HepG2 (cell line): Measurements from ENCODE around the gene ZCCHC8. TPM values are rescaled to one million over a fixed set of nuclear protein-coding genes. Genes with fewer than 3 reads are reported as not detected.

Experiments used
- AKNA ChIP-seq: sonication (generic); formaldehyde crosslinking; IDR thresholded peaks from 2 replicates; pipeline ENCODE4 v1.4.0; 2020; ENCODE audit warnings: missing genetic modification reagents, borderline replicate concordance
- ARNT ChIP-seq: fragments of 450-650 bp; IDR thresholded peaks from 2 replicates; pipeline ENCODE4 v1.6.1; 2017
- FOXM1 ChIP-seq: sonication (generic); formaldehyde crosslinking; IDR thresholded peaks from 2 replicates; pipeline ENCODE4 v1.5.0; 2020; ENCODE audit warnings: missing genetic modification reagents
- GPN1 ChIP-seq: sonication (generic); formaldehyde crosslinking; IDR thresholded peaks from 2 replicates; pipeline ENCODE4 v1.5.1; 2020; ENCODE audit warnings: missing genetic modification reagents, borderline replicate concordance
- HHEX ChIP-seq: IDR thresholded peaks from 2 replicates; pipeline ENCODE4 v1.6.1; 2016; ENCODE audit warnings: control low read depth
- IKZF5 ChIP-seq: IDR thresholded peaks from 2 replicates; pipeline ENCODE4 v1.6.1; 2018; ENCODE audit warnings: missing genetic modification reagents, mild to moderate bottlenecking, missing compliant biosample characterization
- PREB ChIP-seq: sonication (generic); formaldehyde crosslinking; IDR thresholded peaks from 2 replicates; pipeline ENCODE4 v1.4.0; 2020; ENCODE audit warnings: missing genetic modification reagents
- RCOR2 ChIP-seq: IDR thresholded peaks from 2 replicates; pipeline ENCODE4 v1.6.1; 2016; ENCODE audit warnings: missing biosample characterization, missing genetic modification reagents
- RFX3 ChIP-seq: IDR thresholded peaks from 2 replicates; pipeline ENCODE4 v1.6.1; 2016; ENCODE audit warnings: missing biosample characterization, missing genetic modification reagents
- RNF219 ChIP-seq: sonication (generic); formaldehyde crosslinking; IDR thresholded peaks from 2 replicates; pipeline ENCODE4 v1.5.0; 2020; ENCODE audit warnings: mild to moderate bottlenecking, missing genetic modification reagents
- TAF15 ChIP-seq: fragments of 200-400 bp; formaldehyde crosslinking; IDR thresholded peaks from one replicate; pipeline ENCODE4 v1.6.1; 2018; ENCODE audit warnings: mild to moderate bottlenecking, low read depth, low read length; ENCODE audit not compliant: poor library complexity, severe bottlenecking
- ZBTB7A ChIP-seq: sonication (generic); formaldehyde crosslinking; IDR thresholded peaks from 2 replicates; pipeline ENCODE4 v1.8.0; 2022; ENCODE audit warnings: mild to moderate bottlenecking, missing genetic modification reagents
- ZC3H13 ChIP-seq: sonication (generic); formaldehyde crosslinking; IDR thresholded peaks from 2 replicates; pipeline ENCODE4 v1.8.1; 2023; ENCODE audit warnings: mild to moderate bottlenecking, missing genetic modification reagents, moderate library complexity
- ZMYM4 ChIP-seq: sonication (generic); formaldehyde crosslinking; IDR thresholded peaks from 2 replicates; pipeline ENCODE4 v1.8.1; 2023; ENCODE audit warnings: mild to moderate bottlenecking, missing genetic modification reagents
- ZNF12 ChIP-seq: sonication (generic); formaldehyde crosslinking; IDR thresholded peaks from 2 replicates; pipeline ENCODE4 v1.5.0; 2020; ENCODE audit warnings: missing genetic modification reagents
- ZNF383 ChIP-seq: sonication (generic); formaldehyde crosslinking; IDR thresholded peaks from 2 replicates; pipeline ENCODE4 v1.4.0; 2020; ENCODE audit warnings: missing genetic modification reagents, mild to moderate bottlenecking, borderline replicate concordance
- ZNF501 ChIP-seq: sonication (generic); formaldehyde crosslinking; IDR thresholded peaks from 2 replicates; pipeline ENCODE4 v1.5.1; 2020; ENCODE audit warnings: mild to moderate bottlenecking, moderate library complexity, missing genetic modification reagents
- ZNF660 ChIP-seq: sonication (generic); formaldehyde crosslinking; IDR thresholded peaks from 2 replicates; pipeline ENCODE4 v1.5.1; 2020; ENCODE audit warnings: mild to moderate bottlenecking, low read depth, missing genetic modification reagents, borderline replicate concordance
- ZNF768 ChIP-seq: sonication (generic); formaldehyde crosslinking; IDR thresholded peaks from 2 replicates; pipeline ENCODE4 v1.4.0; 2020; ENCODE audit warnings: missing genetic modification reagents
- ZNF772 ChIP-seq: sonication (generic); formaldehyde crosslinking; IDR thresholded peaks from 2 replicates; pipeline ENCODE4 v1.5.0; 2020; ENCODE audit warnings: mild to moderate bottlenecking, missing genetic modification reagents
- ZNF816 ChIP-seq: sonication (generic); formaldehyde crosslinking; IDR thresholded peaks from 2 replicates; pipeline ENCODE4 v1.8.0; 2022; ENCODE audit warnings: missing genetic modification reagents, mild to moderate bottlenecking, borderline replicate concordance
- polyA plus RNA-seq, 8 experiments: library from polyadenylated mRNA; depleted of rRNA in 3 of 8; stranded (reverse) in 7 of 8; unstranded in 1 of 8; fragments of >200 nt; fragmentation: Illumina TruSeq in 4 of 8; extraction: Trizol in 4 of 8; gene quantifications; 2 replicates each; pipeline versions ENCODE4 v1.2.1 to v1.2.3, GENCODE V29; 2011 to 2016; ENCODE audit warnings: low read depth in 4 of 8, missing spikeins in 1 of 8, mixed read lengths in 1 of 8; ENCODE audit not compliant: insufficient read depth in 1 of 8
- total RNA-seq, 5 experiments: library from RNA; depleted of rRNA; stranded (reverse); fragments of >200 nt; fragmentation: Illumina TruSeq; extraction: Trizol; gene quantifications; 2 replicates each; pipeline ENCODE4 v1.2.3, GENCODE V29; 2016; ENCODE audit warnings: low read depth in 1 of 5

Gene ZCCHC8
- total and polyA plus RNA-seq, 2 of the 13 experiments (the other 11 are each of a cell fraction or from before 2014, with no cell fraction given), result 18.6 to 20.9 TPM

GRCh38 chr12:122526683-122527477 lies 26.1 kb upstream of the ZCCHC8 start, which contains the start of the genes KNTC1 and RSRC2 (continued):
- TF ChIP-seq PREB (CRISPR knock-in tag) (no peak), ZBTB7A (CRISPR knock-in tag) (no peak), ARNT (no peak), RFX3 (CRISPR knock-in tag) (peak; percentile 68), AKNA (CRISPR knock-in tag) (no peak), ZNF660 (no peak), IKZF5 (CRISPR knock-in tag) (peak; percentile 76), HHEX (no peak), RCOR2 (CRISPR knock-in tag) (0 out of 2 replicates have a peak, but pooled peaks have one; percentile 25), ZNF12 (no peak), ZMYM4 (CRISPR knock-in tag) (peak; percentile 88), RNF219 (CRISPR knock-in tag) (peak; percentile 57; the same call in 1 of the 2 replicates), ZNF768 (CRISPR knock-in tag) (no peak), ZNF816 (CRISPR knock-in tag) (no peak), FOXM1 (no peak), ZNF501 (CRISPR knock-in tag) (peak; percentile 96), GPN1 (CRISPR knock-in tag) (no peak), ZNF772 (no peak; the same call in 1 of the 2 replicates), ZNF383 (0 out of 2 replicates have a peak, but pooled peaks have one; percentile 48), TAF15 (no peak), ZC3H13 (peak; percentile 25; the same call in 1 of the 2 replicates)
